GM12874 (cell line): ENCODE data around the gene PDIA5.

Experiments used
- TF ChIP-seq, protein P1 (sequence below): IDR thresholded peaks from 2 replicates; pipeline ENCODE4 v1.5.1; 2011; ENCODE audit warnings: low read depth, mild to moderate bottlenecking, control low read depth, low read length, moderate library complexity; ENCODE audit not compliant: insufficient read depth

The PDIA5 gene

DNA sequence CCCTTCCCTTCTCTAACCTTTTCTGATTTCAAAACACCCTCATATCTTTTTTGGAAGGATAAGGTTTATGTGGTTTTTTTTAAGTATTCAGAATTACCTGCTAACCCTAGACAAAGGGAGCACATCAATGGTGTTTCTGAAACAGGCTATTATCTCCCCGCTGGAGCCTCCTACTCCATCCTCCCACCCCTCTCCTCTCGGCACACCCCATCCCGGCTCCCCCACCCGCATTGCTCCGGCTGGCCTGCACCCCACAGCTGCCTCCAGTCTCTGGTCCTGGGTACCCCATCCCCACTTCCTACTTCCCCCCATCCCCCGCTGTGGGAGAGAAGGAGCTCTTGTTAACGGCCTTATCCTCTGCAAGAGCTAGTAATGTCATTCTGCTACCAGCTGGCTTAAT lies 59.2 kb downstream of the PDIA5 start:
- TF ChIP-seq, protein P1, sequence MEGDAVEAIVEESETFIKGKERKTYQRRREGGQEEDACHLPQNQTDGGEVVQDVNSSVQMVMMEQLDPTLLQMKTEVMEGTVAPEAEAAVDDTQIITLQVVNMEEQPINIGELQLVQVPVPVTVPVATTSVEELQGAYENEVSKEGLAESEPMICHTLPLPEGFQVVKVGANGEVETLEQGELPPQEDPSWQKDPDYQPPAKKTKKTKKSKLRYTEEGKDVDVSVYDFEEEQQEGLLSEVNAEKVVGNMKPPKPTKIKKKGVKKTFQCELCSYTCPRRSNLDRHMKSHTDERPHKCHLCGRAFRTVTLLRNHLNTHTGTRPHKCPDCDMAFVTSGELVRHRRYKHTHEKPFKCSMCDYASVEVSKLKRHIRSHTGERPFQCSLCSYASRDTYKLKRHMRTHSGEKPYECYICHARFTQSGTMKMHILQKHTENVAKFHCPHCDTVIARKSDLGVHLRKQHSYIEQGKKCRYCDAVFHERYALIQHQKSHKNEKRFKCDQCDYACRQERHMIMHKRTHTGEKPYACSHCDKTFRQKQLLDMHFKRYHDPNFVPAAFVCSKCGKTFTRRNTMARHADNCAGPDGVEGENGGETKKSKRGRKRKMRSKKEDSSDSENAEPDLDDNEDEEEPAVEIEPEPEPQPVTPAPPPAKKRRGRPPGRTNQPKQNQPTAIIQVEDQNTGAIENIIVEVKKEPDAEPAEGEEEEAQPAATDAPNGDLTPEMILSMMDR, result no peak

DNA sequence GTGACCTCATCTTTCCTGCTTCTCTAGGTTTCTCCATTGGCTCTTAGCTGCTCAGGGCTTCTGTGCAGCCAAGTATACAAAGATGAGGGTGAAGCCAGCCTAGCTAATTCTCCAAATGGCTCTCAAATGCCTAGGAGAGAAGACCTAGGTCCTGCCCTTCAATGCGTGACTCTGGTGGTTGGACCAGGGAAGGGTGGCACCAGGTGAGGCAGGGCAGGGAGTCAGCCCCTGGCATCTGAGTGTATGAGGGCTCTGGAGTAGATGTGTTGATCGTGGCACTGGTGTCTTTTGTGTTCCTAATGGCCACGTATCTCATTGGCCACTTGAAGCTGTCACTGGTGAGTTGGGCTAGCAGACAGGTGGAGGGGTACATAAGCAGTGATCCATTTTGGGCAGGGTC lies 59.8 kb downstream of the PDIA5 start:
- TF ChIP-seq, protein P1, result no peak

DNA sequence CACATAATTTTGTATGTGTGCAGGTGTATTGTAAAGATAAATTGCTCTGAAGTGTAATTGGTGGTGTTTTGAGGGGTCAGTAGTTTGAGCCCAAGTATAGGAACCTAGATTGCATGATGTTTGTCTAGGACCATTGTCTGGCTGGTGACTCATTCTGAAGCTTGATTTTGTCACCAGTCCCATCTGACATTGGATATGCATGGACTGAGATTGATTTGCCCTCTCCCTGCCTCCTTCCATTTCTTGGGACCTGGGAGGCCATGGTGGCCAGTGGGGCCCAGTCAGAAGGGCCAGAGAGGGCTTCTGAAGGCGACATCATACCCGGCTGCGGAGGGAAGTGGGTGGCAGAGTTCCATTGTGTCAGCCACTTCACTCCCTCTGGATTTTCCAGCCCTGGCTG lies 62.3 kb downstream of the PDIA5 start:
- TF ChIP-seq, protein P1, result no peak

DNA sequence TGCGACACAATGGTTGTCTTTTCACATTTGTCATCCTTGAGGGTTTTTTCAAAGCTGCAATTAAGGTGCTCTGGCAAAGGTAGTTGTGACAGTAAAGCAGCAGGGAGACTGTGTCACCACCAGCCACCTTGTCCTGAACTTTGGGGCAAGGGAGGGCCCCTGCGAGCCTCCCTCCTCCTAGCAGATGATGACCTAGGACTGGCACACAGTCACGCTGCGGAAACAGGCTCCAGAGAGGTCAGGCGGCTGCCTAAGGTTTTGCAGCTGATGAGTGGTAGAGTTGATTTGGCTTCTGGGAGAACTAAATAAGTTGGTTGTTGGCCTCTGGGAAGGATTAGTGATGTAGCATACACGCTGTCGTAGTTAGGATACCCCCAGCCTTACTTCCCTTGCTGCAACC lies 62.7 kb downstream of the PDIA5 start:
- TF ChIP-seq, protein P1, result no peak

DNA sequence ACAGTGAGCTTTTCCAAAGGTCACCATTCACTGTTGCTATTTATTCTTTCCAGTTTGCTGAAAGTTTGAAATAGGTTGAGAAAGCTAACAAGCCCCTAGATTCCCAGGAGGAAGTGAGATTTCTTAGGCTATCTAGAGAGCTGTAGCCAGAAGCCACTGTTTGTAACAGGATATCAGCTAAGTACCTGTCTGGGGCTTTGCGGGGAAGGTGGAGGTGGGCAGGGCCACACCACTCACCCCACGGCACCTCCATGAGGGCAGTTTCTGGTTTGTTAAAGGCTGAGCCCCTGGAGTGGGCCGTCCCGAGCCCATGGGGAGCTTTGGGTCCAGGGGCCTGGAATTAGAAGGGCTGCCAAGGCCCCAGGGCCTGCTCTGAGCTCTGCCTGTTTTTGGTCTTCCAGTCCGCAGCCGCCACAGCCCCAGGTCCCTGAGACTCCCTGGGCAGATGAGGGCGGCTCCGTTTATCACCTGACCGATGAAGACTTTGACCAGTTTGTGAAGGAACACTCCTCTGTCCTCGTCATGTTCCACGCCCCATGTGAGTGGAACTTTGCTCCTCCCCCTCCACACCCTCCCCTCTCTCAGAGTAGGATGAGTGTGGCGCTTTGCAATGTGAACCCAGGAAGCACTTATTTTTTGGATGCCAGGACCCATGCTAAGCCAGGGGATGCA lies 63.4 kb downstream of the PDIA5 start:
- TF ChIP-seq, protein P1, result no peak

DNA sequence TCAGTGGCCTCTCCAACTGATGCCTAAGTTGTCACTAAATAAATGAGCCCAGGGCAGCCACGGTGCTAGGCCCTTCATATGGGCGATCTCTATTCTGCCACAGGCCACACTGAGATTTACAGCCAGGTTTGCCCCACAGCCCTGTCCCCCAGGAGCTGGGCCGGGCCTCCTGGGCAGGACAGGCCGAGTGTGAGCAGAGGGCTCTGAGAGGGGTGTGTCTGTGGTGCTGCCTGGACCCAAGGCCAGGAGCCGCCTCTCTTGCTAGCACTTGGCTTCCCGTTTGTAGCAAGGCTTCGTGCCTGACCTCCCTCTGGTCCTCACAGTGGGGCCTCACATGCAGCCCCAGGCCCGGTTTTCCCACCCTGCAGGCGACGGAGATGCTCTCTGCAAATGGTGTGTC lies 67.8 kb downstream of the PDIA5 start:
- TF ChIP-seq, protein P1, result no peak

DNA sequence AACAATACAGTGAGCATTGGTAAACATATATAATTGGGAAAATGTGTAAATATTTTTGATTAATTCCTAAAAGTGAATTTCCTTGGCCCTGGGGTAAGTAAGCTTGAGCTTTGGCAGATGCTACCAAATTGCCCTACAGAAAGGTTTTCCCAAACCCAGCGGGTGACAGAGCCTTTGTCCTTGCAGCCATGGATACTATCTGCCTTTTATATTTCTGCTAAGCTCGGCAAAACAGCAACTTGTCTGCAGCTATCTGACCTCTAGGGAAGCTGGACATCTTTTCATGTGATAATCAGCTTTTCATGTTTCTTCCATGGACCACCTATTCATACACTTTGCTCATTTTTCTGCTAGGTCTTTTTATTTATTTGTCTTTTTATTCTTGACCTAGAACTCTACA lies 70.2 kb downstream of the PDIA5 start:
- TF ChIP-seq, protein P1, result no peak
